Activated CD4-positive, alpha-beta T cell treated with anti-CD3 and anti-CD28 coated beads, Interleukin-2, Interleukin-6, amounts not matched to agents 100 ng/mL and 50 ng/mL, durations not matched to agents 16 hours and 8 hours (primary cell): Measurements from ENCODE around the gene ACTG1.

Source experiments
- DNase-seq: peaks from one replicate; pipeline ENCODE4 v3.0.0-alpha.2; 2020

ACTG1 gene

DNA sequence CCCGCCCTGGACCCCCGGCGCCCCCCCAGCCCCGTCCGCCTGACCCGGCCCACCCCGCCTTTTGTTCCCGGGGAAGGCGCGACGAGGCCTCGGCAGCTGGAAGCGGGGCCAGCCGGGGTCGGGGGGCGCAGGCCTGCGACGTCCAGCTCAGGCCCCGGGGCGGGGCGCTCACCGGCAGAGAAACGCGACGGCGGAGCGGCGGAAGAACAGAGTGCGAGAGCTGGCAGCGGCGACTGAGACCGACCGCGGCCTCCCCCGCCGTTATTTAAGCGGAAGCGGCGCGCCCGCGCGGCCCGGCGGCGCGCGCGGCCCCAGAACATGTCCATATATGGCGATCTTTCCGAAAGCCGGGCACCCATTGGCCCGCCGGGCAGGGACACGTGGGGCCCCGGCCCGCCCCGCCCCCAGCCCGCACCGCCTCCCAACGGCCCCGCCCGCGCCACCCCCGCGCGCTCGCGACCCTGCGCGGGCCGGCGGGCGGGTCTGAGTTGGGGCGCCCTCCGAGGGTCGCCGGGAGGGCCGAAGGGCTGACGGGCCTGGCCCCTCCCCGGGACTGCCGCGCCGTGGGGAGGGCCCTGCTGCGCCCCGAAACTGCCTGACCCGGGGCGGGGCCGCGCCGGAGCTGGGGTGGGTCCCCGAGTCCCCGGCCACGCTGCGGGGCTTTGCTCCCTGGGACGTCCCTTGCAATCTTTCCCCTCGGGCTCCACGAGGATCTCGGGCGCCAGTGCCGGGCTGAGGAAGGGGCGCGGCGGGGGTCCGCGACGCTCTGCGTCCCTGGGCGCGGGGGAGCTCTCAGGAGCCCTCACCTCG, at the start of gene ACTG1:
Gene ACTG1 (minus strand): TSS at position 238 of the 810 bp plus-strand sequence. CDS start 445 bp downstream, outside the sequence.
- peak; percentile 97 for DNase-seq

DNA sequence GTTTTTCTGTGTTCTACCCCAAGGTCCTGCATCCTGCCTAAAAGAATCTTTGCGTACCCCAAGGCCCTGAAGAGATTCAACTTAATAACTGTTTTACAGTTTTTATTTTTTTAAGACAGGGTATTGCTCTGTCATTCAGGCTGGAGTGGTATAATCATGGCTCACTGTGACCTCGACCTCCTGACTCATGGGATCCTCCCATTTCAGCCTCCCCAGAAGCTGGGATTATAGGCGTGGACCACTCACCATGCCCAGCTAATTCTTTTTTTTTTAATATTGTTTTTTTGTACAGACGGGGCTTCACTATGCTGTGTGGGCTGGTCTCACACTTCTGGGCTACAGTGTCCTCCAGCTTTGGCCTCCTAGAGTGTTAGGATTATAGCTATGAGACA, 48.9 kb upstream of the ACTG1 start:
- no peak for DNase-seq

DNA sequence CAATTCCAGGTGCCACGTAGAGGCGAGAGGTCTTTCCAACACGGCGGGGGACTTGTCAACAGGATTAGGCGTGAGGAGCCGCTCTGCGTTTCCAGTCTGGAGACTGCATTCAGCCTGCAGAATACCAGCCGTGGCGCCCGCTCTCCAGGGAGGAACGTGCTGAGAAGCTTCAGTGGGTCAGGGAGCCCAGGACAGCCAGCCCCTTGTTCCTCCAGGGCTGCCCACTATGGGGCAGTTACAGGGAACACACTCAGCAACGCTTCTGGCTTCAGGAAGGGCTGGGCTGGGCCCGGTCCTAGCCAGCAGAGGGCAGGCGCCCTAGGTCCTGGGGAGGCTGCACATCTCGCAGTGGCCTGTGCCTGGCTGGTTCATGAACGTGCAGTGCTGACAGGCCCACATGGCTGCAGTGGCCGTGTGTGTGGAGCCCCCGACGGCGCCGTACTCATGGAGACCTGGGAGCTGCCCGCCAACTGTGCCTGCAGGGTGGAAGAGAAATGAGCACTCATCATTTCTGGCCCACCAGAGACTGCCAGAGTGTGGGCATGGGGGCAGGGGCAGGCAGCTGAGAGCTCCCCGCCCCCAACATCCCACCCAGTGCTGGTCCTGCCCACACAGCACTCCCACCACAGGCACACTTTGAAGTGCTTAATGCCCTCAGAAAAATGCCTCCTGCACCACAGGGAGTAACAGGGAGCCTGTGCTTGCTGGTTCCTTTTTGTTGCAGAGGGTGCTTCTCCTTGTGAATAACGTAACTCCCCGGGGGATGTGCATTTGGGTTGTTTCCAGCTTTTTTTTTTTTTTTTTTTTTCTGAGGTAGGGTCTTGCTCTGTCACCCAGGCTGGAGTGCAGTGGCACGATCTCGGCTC, 46.6 kb upstream of the ACTG1 start:
- no peak for DNase-seq

DNA sequence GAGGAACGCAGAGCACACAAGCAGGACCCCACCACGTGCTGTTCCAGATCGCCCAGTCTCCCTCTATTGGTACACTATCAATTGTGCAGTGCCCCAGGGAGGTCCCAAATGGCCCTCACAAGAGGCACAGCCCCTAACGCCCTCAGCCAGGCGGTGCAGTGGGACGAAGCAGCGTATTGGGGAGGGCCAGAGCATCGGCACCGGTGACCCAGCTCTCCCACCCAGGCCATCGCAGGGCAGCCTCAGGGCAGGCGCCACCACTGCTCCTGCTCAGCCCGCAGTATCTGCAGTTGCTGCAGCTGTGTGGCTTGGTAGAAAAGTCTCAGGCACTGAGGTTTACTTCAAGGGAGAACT, 45.5 kb upstream of the ACTG1 start:
- DNase-seq = no peak

DNA sequence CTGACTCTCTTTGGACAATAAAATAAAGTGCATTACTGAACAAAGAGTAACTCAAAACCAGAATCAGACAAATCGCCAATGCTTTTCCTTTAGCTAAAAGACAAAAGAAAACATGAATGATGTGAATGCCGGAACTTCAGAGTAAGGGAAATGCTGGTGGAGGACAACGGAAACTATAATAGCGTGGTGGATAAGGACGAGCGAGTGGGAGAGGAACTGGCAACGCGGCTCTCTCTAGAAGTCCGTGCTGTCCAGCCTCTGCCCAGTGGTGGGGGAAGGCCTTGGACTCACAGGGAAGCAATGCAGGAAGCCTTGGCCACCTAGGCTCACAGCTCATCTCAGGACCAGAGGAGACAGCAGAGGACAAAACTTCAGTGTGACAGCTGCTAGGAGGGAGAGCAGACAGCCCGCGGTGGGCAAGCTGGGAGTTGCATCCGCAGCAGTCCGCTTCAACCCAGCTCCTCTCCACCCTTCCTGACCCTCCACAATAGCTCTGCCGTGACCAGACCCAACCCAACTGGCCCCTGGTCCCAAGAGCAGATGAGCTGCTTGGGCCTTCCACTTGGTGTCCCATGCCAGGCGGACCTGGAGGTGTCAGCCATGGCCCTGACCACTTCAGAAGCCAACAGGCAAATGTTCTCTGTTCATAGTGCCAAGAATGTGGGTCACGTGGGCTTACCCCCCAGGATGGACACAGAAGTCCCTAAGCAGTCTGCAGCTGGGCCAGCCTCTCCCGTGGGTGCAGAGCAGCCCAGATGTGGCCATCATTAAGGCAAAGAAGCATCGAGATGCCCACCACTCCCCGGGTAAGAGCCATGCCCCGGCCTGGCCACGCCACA, 44.9 kb upstream of the ACTG1 start:
- no peak for DNase-seq

DNA sequence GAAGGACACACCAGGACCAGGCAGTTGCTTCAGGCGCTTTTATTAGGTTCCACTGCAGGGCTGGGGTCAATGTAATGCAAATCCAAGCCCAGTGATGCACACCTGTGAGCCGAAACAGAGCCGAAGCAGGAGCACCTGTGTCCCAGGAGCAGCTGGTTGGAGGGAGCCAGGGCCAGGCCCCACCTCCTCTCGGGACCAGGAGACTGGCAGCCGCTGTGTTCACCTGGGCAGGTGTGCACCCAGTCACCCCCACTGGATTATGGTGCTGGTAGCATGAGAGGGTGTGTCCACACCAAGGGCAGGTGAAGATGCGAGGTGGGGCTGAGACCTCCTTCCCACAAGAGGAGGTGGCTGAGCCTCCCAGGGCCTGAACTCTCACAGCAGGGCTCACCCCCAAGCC, 44.3 kb upstream of the ACTG1 start:
- no peak for DNase-seq

DNA sequence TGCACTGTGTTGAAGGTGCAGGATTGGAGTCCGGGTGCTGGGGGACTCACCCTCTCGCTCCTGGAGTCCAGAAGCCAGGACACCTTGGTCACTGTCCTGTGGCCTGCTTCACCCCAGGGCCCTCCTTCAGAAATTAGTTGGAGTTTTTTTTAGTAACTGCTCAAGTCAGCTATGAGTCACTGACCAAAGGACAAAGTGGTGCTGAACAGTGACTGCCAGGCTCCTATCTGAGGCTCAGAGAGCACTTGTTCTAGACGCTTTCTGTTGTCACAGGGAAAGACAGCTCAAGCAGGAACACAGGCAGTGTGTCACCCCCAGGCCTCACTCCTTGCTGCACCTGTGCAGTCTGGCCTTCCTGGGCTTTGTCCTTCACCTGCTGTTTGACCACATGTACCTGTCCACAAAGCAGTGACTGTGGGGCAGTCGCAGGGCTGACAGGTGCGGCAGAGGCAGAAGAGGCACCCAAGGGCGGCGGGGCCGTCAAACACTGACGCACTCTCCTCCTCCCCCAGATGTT, 43.6 kb upstream of the ACTG1 start:
- no peak for DNase-seq

DNA sequence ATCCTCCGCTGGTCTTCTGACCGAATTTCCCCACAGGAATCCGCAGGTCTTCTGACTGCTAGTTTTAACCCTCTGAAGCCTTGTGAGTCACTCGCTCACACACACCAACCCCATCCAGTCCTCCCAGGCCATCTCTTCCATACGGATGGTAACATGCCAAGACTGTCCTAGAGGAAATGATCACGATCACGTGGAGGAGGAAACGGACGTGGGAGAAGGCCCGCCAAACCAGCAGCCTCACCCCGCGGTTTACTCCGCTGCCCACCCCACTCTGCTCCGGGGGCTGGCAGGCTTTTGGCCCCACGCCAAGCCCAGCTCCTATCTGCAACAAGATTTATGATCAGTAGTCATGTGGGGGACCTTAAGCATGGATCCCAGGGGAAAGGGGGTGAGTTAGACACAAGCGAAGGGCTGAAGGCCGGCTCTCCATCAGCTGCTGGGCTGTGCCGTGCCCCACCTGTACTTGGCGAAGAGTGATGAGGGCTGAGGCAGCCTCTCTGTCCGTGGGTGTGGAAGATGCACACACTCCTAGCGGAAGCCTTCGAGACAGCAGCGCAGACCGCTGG, 41.1 kb upstream of the ACTG1 start:
- DNase-seq = no peak

DNA sequence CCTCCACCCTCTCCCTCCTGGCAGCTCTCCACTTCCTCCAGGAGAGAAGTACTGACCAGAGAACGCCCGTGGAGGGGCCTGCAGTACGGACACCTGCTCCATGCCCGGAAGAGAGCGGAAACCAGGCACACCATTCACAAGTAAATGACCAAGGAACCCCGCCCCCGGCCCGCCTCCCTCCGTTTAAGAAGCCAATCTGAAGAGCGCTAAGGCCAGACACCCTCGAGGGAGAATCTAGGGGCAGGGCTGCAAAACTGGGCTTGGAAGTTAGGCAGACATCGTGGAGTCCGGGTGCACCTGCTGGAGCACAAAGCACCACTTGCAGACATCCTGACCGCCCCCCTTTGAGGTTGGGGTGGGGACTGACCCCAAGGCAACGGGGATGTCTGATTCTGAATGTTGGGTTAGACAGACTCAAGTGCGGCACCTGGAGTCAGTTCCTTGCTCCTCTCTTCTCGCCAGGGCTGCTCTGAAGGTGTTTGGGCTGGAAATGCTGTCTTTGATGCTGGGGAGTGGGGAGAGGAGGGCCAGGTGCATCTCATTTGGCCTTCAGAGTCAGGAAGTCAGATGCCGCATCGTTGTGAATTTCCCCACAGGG, 40.5 kb upstream of the ACTG1 start:
- peak; percentile 85 for DNase-seq

DNA sequence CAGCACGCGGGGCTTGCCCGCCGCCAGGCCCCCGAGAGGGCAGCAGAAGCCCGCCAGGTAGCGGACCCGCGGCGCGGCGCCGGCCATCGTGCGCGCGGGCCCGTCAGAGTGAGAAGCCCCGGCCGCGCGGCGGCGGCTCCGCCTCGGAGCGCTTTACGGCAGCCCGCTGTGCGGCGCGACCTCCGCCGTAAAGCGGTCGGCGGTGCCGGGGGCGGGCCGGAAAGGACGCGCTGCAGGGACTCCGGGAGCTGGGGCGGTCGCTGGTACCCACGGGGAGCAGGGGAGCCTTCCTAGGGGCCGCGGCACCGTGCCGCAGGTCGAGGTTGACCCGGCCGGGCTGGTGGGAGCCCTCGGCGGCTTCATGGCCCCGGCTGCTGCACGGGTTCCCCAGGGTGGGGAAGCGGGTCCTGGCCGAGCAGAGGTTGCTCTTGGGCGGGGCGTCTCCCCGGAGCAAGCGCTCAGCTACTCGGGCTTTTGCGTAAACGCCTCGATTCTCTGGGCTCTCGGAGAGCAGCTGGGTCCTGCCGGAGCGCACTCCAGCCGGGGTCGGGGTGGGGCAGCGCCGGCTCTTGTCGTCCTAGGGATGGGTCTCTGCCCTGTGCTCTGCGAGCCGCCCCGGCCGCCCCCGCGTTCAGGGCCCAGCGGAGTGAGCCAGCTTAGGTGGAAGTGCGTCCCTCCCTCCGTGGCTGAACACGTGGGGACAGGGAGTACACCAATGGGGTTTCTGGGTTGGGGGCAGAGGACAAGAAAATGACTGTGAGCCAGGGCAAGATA, 39.8 kb upstream of the ACTG1 start, which contains the start of gene FAAP100:
Gene FAAP100 (minus strand): TSS at position 110 of the 774 bp plus-strand sequence. CDS start 23 bp downstream, at position 87.
- DNase-seq = peak; percentile 89

DNA sequence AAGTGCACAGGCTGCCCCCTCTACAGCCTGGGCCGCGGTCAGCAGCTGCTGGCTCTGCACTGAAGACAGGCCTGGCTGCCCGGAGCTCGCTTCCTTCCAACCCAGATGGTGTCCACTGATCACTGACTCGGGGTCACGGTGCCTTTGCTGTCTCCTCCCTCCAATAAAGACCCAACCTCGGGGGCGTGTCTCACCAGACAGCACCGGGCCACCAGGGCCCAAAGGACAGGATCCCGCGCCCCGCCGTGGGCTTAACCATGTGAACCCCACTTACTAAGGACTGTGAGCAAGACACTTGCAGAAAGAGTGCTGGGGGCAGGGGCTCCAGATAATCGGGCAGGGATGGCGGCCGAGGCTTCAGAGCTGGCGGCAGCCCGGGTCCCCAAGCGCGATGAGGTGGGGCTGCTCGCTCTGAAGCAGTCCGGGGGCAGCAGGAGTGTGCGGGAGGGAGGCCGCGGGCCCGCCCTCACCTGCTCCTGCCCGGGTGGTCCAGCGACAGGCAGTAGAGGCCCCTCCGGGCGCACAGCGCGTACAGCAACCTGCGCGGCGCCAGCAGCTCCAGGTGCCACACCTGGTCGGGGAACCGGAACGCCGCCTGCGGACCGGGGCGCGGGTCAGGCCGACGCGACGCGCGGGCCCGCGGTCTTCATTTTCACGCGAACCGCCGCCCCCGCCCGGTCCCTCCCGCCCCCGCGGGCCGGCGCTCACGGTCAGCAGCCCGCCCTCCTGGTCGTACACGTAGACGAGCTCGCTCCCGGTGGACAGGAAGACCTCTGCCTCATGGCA, 39.1 kb upstream of the ACTG1 start:
- DNase-seq = no peak

DNA sequence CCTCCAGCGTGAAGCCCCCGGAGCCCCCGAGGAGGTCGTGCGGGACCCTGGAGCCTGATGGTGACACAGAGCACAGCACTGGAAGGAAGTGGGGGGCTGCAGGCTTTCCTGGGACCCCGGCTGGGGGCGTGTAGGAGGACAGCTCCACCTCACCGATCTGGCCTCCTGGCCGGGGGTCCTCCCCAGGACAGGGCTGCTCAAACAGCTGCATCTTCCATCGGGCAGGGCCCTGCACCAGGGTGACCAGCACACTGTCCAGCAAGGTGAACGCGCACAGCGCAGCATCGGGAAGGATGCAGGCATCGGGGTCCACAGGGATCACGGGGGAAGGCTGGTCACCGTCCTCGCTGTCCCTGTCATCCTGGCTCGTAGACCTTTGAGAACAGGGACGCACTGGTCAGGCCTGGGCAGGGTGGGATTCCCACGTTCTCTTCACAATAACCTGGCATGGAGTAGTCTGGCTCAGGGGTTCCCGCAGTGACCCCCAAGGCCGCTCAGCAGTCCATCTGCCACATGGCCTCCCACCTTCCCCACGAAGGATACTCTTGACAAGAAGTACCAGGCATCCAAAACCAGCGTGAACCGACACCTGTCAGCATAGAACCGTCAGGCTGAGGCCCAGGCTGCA, 38.3 kb upstream of the ACTG1 start:
- no peak for DNase-seq

DNA sequence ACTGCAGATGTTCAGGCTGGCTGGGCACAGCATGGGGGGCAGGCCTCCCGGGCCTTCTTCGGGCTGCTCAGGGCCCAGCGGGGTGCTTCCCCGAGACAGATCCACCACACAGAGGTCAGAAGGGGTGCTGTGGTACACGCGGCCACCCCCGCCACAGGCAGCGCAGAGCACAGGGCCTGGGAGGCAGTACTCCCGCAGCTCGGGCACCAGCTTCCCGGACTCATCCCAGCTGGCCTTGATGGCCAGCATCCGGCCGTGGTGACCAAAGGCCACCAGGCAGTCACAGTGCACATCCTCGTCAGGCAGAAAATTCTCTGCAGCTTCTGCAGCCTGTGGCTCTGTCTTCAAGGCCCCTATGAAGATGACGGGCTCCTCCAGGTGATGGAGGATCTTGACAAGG, 37.7 kb upstream of the ACTG1 start:
- no peak for DNase-seq

DNA sequence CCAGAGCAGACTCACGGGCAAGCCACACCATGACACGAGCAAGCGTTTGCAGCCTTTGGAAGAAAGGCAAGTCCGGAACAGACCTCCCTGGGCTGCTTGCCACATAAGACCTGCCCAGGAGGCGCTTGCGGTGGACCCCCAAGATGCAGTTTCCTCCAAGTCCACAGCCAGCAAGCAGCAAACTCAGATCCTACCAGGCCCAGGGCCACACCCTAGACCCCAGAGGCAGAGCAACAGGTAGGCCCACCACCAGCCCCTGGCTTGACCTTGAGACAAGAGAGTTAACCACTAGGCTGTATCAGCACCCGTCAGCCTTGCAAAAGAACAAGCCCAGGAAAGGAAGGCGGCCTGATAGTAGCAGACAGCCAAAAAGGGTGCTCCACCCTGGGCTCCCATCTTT, 37.2 kb upstream of the ACTG1 start:
- DNase-seq = no peak

DNA sequence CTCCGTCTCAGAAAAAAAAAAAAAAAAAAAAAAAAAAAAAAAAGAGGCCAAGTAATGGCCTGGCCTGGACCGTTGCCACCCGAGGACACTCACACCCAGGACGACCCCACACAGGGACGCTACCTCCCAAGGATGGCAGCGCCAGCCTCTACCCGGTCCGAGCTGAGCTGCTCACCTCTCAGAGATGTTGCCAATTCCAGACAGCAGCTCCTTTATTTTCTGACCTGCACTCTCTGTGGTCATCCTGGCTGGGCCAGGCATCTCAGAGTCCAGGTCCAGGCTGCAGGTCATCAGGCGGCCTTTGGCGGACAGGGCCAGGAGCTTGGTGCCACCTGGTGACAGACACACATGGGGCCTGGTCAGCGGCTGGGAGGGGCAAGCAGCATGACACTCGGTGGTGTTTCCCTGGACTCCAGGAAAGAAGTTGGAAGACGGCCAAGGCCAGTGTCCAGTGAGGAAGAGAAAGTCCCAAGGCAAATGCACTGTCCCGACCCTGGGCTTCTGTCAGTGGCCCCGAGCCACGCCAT, 36.5 kb upstream of the ACTG1 start:
- DNase-seq = no peak

DNA sequence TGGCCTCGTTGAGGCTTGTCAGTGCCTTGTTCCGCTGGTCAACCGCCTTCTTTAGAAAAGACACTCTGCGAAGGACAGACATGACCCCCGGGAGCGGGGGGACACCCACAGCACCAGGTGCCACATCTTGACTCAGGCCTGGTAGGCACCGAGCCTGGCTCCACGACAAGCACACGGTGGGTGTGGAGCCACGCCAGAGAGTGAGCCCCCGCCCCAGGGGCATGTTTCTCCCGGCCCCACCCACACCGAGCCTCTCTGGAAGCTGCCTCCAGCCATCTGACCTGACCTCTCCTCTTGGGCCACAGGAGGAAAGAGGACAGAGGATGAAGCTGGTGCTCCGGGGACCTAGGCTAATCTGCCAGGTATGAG, 35.0 kb upstream of the ACTG1 start:
- DNase-seq = no peak

DNA sequence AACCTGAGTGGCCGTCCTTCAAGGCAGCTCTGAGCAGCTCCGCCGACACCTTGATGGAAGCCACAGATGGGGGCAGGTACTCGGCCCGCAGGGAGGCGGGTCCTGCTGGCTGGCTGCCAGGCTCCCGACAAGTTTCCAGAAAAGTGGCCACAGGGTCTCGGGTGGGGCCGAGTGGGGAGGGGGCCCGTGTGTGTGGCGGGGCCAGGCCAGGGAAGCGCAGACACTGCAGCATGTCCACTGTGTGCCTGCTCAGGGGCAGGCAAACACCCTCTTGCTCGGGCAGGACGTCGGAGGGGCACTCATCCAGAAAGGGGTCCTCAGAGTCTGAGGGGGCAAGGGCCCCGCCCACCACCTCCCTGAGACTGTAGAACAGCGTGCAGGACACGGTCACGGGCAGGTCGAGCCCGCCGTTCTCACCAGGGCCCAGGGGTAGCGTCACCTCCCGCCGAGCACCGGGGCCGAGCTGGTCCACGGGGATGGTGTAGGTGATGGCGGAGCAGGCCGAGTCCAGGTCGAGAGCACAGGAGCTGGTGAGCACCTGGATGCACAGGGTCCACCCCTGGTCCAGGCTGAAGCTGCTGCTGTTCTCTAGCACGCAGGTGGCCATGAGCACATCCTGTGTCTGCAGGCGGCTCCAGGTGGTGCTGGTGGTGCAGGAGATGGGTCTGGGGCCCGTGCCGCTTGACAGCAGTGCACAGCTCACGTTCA, 34.5 kb upstream of the ACTG1 start:
- no peak for DNase-seq

DNA sequence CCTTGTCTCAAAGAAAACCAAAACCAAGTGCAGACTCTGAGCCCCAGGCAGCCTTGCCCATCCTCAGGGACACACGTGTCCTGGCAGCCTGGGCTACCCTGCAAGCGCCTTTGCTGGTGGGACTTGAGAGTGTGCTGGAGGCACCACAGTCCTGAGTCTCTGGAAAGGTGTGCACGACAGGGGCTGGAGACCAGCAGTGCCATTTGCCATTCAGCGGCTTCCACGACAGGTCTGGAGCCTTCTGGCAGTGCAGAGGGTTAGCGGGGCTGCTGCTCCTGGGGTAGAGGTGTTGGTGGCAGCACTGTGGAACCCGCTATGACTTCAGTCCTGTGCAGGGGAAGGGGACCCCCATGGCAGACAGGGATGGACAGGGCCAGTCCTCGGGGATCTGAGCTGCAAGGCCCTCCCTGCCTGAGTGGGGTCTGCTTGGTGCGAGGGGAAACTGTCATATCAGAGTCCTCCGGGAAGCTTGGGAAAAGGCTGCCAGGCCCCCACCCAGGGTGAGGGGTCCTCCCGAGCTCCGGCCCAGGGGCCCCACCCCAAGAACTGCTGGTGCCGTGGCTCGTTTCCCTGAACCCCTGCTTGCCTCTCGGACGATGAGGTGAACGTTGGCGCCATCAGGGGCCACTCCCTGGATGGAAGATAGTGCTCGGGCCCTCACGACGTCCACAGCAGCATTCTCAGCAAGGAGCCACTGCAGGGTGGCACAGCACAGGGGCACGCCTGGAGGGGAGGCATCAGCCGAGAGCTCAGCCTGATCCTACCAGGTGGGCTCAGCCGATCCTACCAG, 32.8 kb upstream of the ACTG1 start:
- no peak for DNase-seq
